Calu3 (cell line): ENCODE data around the gene SHROOM3. TPM values are rescaled to one million over a fixed set of nuclear protein-coding genes. Genes with fewer than 3 reads are reported as not detected.
A peak's percentile ranks its signal among the peaks of the same experiment; 100 is the strongest.

Source experiments
- BruUV-seq: library from RNA; stranded (reverse); fragments of 400-500 nt; replicated peaks from 2 replicates; lab custom pipeline; 2021; lab: Mats Ljungman, UMichigan
- CTCF ChIA-PET: fragments of 300-600 bp; sonication (Branson Sonifier 250); formaldehyde crosslinking; loops from one replicate; lab custom pipeline; 2022; ENCODE audit warnings: antibody characterized with exemption; lab: Charles Lee
- DNase-seq: peaks from one replicate; pipeline ENCODE4 v3.0.0; 2022
- H3K27ac Mint-ChIP-seq: one replicate; pipeline ENCODE4 v1.8.0; 2022; ENCODE audit warnings: mixed read lengths; ENCODE audit not compliant: unreplicated experiment
- H3K27me3 Mint-ChIP-seq: one replicate; pipeline ENCODE4 v1.8.0; 2022; ENCODE audit warnings: mixed read lengths; ENCODE audit not compliant: unreplicated experiment
- H3K36me3 Mint-ChIP-seq: one replicate; pipeline ENCODE4 v1.8.0; 2022; ENCODE audit warnings: mild to moderate bottlenecking, moderate library complexity, mixed read lengths; ENCODE audit not compliant: insufficient read depth, unreplicated experiment
- H3K4me1 Mint-ChIP-seq: one replicate; pipeline ENCODE4 v1.8.0; 2022; ENCODE audit warnings: mild to moderate bottlenecking, low read depth, mixed read lengths; ENCODE audit not compliant: unreplicated experiment
- H3K4me3 Mint-ChIP-seq: one replicate; pipeline ENCODE4 v1.8.0; 2022; ENCODE audit warnings: mild to moderate bottlenecking, low read depth, moderate library complexity, mixed read lengths; ENCODE audit not compliant: unreplicated experiment
- H3K9me3 Mint-ChIP-seq: one replicate; pipeline ENCODE4 v1.8.0; 2022; ENCODE audit warnings: low read depth, mixed read lengths; ENCODE audit not compliant: unreplicated experiment
- CTCF ChIP-seq: fragments of 200-600 bp; IDR thresholded peaks from one replicate; pipeline ENCODE4 v1.8.0; 2022; ENCODE audit warnings: antibody characterized with exemption; ENCODE audit not compliant: unreplicated experiment
- intact Hi-C: fragments of 100-400 bp; cut with micrococcal nuclease; formaldehyde crosslinking; loops from one replicate; pipeline ENCODE4 v1.10.0; 2022; ENCODE audit not compliant: unreplicated experiment
- total RNA-seq: library from RNA; stranded (reverse); gene quantifications from 2 replicates; pipeline ENCODE4 v1.2.3, GENCODE V29; 2022

The SHROOM3 gene
- total RNA-seq, 1 experiment from 2014 or later, result 114 TPM

- no peak for DNase-seq
- Mint-ChIP-seq H3K27me3 (no peaks in the 10 kb centered on the region), H3K27ac (no peak overlapping the region), H3K36me3 (peaks cover 12% of the 10 kb centered on the region), H3K9me3 (no peaks in the 10 kb centered on the region), H3K4me3 (no peak overlapping the region), H3K4me1 (peaks cover 45% of the 10 kb centered on the region)
- CTCF ChIA-PET, result no interaction called here
- BruUV-seq, result no TSS peak
- no peak for TF ChIP-seq CTCF
- intact Hi-C loops, result no loop called here
Observed at GRCh38 chr4:76616526-76616925, 181.5 kb downstream of the SHROOM3 start.

- H3K27ac Mint-ChIP-seq, result peak overlapping the region; percentile 92
- BruUV-seq, result no TSS peak
- no peak for DNase-seq
- H3K4me3 Mint-ChIP-seq, result peak overlapping the region; percentile 27
- CTCF ChIA-PET, result interaction anchor here (0.6 to 1.0 kb wide), 5 partner anchors 16 to 149 kb away, joined by 3 to 4 read pairs (median 3); no protein-coding TSS in a partner anchor
- peaks cover 12% of the 10 kb centered on the region for H3K36me3 Mint-ChIP-seq
- TF ChIP-seq CTCF, result no peak
- no peaks in the 10 kb centered on the region for H3K27me3 Mint-ChIP-seq
- intact Hi-C loops, result loop anchor here (5.0 kb wide), 1 partner anchor 71 kb away; no protein-coding TSS in a partner anchor
- H3K9me3 Mint-ChIP-seq, result no peaks in the 10 kb centered on the region
- peaks cover 69% of the 10 kb centered on the region for H3K4me1 Mint-ChIP-seq
Observed at GRCh38 chr4:76620723-76621468, 185.9 kb downstream of the SHROOM3 start.

- peaks cover 17% of the 10 kb centered on the region for H3K36me3 Mint-ChIP-seq
- H3K9me3 Mint-ChIP-seq, result no peaks in the 10 kb centered on the region
- peak overlapping the region; percentile 33 for H3K4me3 Mint-ChIP-seq
- CTCF ChIA-PET, result no interaction called here
- no peaks in the 10 kb centered on the region for H3K27me3 Mint-ChIP-seq
- no peak for DNase-seq
- TF ChIP-seq CTCF, result no peak
- H3K4me1 Mint-ChIP-seq, result peaks cover 75% of the 10 kb centered on the region
- intact Hi-C loops, result loop anchor here (5.0 kb wide), 1 partner anchor 70 kb away; no protein-coding TSS in a partner anchor
- no TSS peak for BruUV-seq
- peak overlapping the region; percentile 79 for H3K27ac Mint-ChIP-seq
Observed at GRCh38 chr4:76622126-76622525, 187.1 kb downstream of the SHROOM3 start.

- DNase-seq, result no peak
- H3K9me3 Mint-ChIP-seq, result no peaks in the 10 kb centered on the region
- no TSS peak for BruUV-seq
- H3K4me1 Mint-ChIP-seq, result peaks cover 75% of the 10 kb centered on the region
- no peaks in the 10 kb centered on the region for H3K27me3 Mint-ChIP-seq
- H3K4me3 Mint-ChIP-seq, result peak overlapping the region; percentile 46
- peak overlapping the region; percentile 72 for H3K27ac Mint-ChIP-seq
- intact Hi-C loops, result loop anchor here (5.0 kb wide), 1 partner anchor 70 kb away; no protein-coding TSS in a partner anchor
- TF ChIP-seq CTCF, result no peak
- H3K36me3 Mint-ChIP-seq, result peaks cover 17% of the 10 kb centered on the region
- CTCF ChIA-PET, result no interaction called here
Observed at GRCh38 chr4:76622717-76623116, 187.7 kb downstream of the SHROOM3 start.
